Fibroblast of lung (primary cell): Measurements from ENCODE around the gene ADAMTS9.

Source experiments
- CTCF ChIP-seq, 2 donors: IDR thresholded peaks in 1 of 2; conservative IDR thresholded peaks in 1 of 2; 1 replicate in 1 of 2; 2 replicates in 1 of 2; pipeline ENCODE4 v1.5.1; 2011 to 2012; ENCODE audit warnings: low read length in 2 of 2, control low read depth in 1 of 2, inconsistent platforms in 1 of 2, low read depth in 1 of 2, mild to moderate bottlenecking in 1 of 2
- EZH2 ChIP-seq: IDR thresholded peaks from 2 replicates; pipeline ENCODE4 v1.5.1; 2012; ENCODE audit warnings: low read length, control low read depth, mild to moderate bottlenecking; ENCODE audit errors: missing control alignments

- no peak for TF ChIP-seq CTCF (conservative IDR thresholded peaks at IDR 0.05 in 1 of 2, IDR thresholded peaks at IDR 0.05 in 1 of 2; ENCODE audit: low read depth in 1 of 2, low read length in 2 of 2)
- TF ChIP-seq EZH2: no peak
Observed at GRCh38 chr3:64568895-64569517, 118.8 kb downstream of the ADAMTS9 start.
